HG02943 (cell line): ENCODE measurements around the gene TXK.

Experiments used
- ATAC-seq: cut with Tn5 transposase; IDR thresholded peaks from one replicate; pipeline ENCODE4 v1.9.1; 2021; ENCODE audit warnings: mild to moderate bottlenecking, low read depth, moderate library complexity; ENCODE audit not compliant: unreplicated experiment

TXK gene

DNA sequence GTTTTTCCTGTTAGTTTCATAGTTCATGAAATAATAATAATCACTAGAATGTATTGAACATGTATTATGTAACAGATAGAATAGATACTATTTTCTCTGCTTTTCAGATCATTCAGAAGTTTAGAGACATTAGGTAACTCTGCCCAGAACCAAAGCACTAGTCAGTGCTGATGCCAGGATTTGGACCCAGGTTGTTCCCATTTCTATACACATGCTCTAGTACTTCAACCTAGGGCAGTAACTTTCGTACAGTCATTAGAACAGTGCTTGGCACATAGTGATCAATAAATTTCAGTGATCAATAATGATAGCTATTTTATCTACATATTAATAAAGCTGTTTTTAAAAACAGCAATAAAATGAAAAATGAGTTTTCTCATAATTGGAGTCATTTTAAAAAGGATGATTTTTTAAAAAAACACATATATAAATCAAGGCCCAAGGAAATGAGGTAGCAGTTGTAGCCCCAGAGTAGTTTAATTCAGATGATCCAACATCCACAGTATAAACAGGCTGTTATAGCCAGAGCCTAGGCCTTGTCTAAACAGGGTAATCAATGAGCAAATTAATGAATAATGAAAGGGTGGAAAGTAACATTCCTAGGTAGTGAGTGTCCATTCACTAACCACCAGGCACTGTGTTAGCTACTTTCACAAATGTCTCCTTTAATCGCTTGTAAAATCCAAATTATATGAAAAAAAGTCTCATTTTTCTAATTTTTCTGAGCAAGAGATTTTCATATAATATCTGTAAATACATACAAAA is 25.6 kb downstream of the TXK start:
- ATAC-seq, result no peak

- no peak for ATAC-seq
Measured at GRCh38 chr4:48105230-48105629, 28.8 kb downstream of the TXK start.

DNA sequence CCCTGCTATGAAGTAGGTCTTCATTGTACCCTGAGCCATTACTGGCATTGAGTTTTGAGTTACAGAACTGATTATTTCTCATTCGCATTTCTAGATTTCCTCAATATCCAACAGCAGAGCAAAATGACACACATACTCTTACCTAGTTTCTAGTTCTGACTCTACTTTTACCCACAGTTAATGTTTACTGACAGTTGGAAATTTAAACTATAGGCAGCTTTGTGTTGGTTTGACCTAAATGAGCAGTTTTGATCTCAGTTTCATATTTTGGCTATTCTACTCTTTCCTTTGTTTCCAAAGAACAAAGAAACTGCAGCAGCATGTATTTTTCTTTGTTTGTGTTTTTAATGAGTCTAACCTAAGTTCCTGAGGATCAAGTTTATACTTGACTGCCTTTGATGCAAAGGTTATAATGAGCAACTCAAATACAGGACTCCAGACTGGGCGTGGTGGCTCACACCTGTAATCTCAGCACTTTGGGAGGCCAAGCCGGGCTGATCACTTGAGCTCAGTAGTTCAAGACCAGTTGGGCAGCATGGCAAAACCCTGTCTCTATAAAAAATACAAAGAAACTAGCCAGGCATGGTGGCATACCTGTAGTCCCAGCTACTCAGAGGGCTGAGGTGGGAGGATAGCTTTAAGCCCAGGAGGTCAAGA is 30.4 kb downstream of the TXK start:
- ATAC-seq, result no peak

DNA sequence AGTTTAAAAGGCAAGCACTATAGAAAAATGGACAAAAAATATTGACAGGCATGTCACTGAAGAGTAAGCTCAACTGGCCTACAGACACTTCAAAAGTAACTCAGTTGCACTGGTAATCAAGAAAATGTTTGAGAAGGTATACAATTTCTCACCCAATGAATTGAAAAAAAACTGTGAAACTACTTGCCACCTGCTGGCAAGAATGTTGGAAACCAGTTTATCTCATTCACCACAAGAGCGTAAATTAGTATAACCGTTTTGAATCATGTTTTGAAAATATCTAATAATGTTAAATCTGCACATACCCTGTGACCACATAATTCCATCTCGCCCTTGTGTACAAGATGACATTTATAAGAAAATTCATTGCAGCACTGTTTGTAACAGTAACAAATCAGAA is 31.7 kb downstream of the TXK start:
- ATAC-seq, result no peak

GRCh38 chr4:48100256-48100655 is 33.8 kb downstream of the TXK start:
- no peak for ATAC-seq

GRCh38 chr4:48095441-48095840 is 38.6 kb downstream of the TXK start:
- ATAC-seq, result no peak

- no peak for ATAC-seq
Measured at GRCh38 chr4:48093991-48094416, 40.0 kb downstream of the TXK start.

GRCh38 chr4:48090621-48091020 is 43.4 kb downstream of the TXK start:
- ATAC-seq, result no peak

DNA sequence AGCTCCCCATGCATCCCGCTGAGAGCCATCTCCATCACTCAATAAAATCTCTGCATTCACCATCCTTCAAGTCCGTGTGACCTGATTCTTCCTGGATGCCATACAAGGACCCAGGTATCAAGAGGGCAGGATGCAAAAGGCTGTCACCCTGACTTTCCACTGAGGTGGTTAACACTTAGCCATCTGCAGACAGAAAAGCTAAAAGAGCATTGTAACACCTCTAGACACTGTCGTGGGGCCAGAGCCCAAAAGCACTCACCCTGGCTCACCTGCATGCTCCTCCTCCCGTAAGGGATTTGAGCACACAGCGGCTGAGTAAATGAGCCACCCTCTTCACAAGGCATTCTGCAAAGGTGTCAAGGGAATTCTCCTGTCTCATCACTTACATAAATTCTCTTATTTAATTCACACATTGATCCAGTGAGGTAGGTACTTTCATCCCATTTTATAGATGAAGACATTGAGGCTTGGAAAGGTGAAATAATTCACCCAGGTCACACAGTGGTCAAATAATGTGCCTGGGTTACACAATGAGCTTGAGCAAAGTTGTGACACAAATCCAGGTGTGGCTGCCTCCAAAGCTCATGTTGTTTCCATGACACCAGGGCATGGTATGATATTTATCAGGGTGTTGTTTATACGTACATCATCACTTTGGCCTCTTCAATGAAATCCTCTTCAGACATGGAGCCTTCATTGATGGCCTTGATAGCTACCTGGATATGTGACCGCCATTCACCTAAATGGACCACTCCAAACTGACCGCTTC is 48.0 kb downstream of the TXK start:
- ATAC-seq, result no peak

GRCh38 chr4:48082956-48083355 is 51.1 kb downstream of the TXK start:
- ATAC-seq, result no peak

- ATAC-seq, result no peak
Measured at GRCh38 chr4:48081196-48081595, 52.9 kb downstream of the TXK start.

DNA sequence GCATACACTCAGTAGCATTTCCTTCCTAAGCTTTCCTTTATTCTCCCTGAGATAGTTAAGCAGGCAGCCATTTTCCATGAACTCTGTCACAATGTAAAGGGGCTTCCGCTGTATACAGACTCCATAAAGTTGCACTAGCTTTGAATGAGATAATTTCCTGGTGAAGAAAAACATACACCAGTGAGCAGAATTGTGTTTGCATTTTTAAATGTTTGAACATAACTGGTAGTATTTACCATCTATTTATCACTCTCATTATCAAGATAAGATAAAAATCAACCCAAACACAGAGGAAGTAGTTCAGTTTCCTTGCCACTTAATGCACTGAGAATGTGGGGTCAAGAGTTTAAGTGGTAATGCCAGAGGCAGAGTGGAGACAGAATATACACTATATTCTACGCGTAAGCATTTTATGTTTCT is 54.1 kb downstream of the TXK start:
- no peak for ATAC-seq

DNA sequence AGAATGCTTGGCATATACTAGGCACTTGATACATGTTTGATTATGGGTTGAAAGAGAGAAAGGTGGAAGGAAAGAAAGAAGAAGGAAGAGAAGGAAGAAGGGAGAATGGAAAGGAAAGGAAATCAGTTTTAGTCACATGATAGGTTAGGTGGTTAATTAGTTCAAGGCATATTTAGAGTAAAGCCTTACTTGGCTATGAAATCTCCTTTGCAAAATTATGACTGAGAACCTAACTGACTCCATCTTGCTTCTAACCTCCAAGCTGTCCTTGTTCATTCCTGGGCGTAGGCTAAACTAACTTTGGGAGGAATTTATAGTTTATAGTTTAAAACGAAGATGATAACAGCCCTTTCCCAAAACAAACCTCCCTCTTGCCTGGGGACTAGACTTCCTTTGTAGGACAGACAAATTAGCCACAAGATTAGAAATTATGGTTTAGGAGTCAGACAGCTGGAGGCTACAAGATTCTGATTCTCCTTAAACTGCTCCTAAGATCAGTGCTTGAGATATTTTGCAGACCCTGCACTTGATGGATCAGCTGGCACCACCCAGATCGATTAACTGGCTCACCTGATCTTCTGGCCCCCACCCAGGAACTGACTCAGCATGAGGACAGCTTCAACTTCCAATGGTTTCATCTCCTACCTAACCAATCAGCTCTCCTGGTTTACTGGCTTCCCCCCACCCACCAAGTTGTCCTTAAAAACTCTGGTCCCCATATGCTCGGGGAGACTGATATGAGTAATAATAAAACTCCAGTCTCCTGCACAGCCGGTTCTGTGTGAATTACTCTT is 55.0 kb downstream of the TXK start:
- ATAC-seq, result no peak

- ATAC-seq, result no peak
Measured at GRCh38 chr4:48078425-48078824, 55.6 kb downstream of the TXK start.

DNA sequence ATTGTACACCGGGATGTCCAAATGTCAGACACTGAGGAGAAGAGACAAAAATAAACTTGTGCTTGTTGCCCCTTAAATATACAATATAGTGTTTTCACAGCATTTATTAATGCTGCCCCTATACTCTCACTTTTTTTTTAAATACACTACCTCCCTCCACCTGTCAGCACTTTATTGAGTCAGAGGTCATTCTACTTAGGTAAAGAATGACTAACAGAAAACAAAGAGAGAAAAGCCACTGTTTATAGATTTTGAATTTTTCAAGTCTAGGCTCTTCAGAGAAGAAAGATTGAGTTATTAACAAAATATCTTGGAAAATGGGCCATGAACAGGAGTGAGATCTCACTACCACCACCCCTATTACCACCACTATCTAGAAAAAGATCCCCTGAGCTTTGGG is 59.4 kb downstream of the TXK start:
- no peak for ATAC-seq

- ATAC-seq, result no peak
Measured at GRCh38 chr4:48073567-48074103, 60.4 kb downstream of the TXK start.

GRCh38 chr4:48071191-48071590 is 62.9 kb downstream of the TXK start:
- no peak for ATAC-seq

GRCh38 chr4:48069026-48069425 is 65.0 kb downstream of the TXK start:
- ATAC-seq, result no peak

- no peak for ATAC-seq
Measured at GRCh38 chr4:48068182-48068581, 65.9 kb downstream of the TXK start.

GRCh38 chr4:48067536-48067935 is 66.5 kb downstream of the TXK start:
- no peak for ATAC-seq
